ENCODE data around the gene PTPRD. TPM values are rescaled to one million over a fixed set of nuclear protein-coding genes. Genes with fewer than 3 reads are reported as not detected.
"Not testable (repeated sequence)": the region's sequence is repeated elsewhere in the genome, so short reads cannot be mapped to it uniquely, and the experiment has no call there.

The PTPRD gene
- total RNA-seq, 4 donors from 2014 or later, result 0.72 to 8.0 (median 3.0) TPM

GRCh38 chr9:9100070-9100469 is 1512.7 kb downstream of the PTPRD start:
- intact Hi-C loops (cut with DNase I; ENCODE audit: low total_unique reads), result no loop called here
- DNase-seq (ENCODE audit: low spot score in 2 of 2), result no peak
- TF ChIP-seq CTCF (IDR thresholded peaks at IDR 0.05), result no peak
- no peak for TF ChIP-seq POLR2A (IDR thresholded peaks at IDR 0.05)
- H3K4me3 ChIP-seq (ENCODE audit: low read depth, poor library complexity, severe bottlenecking), result no peak overlapping the region

GRCh38 chr9:9099646-9100045 is 1513.2 kb downstream of the PTPRD start:
- no peak overlapping the region for H3K4me3 ChIP-seq (ENCODE audit: low read depth, poor library complexity, severe bottlenecking)
- TF ChIP-seq CTCF (IDR thresholded peaks at IDR 0.05) (no peak), POLR2A (IDR thresholded peaks at IDR 0.05) (no peak)
- intact Hi-C loops (cut with DNase I; ENCODE audit: low total_unique reads), result no loop called here
- DNase-seq (ENCODE audit: low spot score in 2 of 2), result no peak
- 83% methylated on average over 3 of the region's 3 CpGs for WGBS, 2 donors

GRCh38 chr9:9097254-9097653 is 1515.5 kb downstream of the PTPRD start:
- intact Hi-C loops (cut with DNase I; ENCODE audit: low total_unique reads); DNase-seq (ENCODE audit: low spot score in 2 of 2); H3K4me3 ChIP-seq (ENCODE audit: low read depth, poor library complexity, severe bottlenecking): not testable (repeated sequence)
- 87 to 89% methylated on average over 6 of the region's 6 CpGs for WGBS, 2 donors

GRCh38 chr9:9091387-9091786 is 1521.4 kb downstream of the PTPRD start:
- H3K4me3 ChIP-seq (ENCODE audit: low read depth, poor library complexity, severe bottlenecking), result no peak overlapping the region
- intact Hi-C loops (cut with DNase I; ENCODE audit: low total_unique reads), result no loop called here
- DNase-seq (ENCODE audit: low spot score in 2 of 2), result no peak
- TF ChIP-seq CTCF (IDR thresholded peaks at IDR 0.05) (no peak), POLR2A (IDR thresholded peaks at IDR 0.05) (no peak)

- no peak overlapping the region for H3K4me3 ChIP-seq (ENCODE audit: low read depth, poor library complexity, severe bottlenecking)
- 60 to 62% methylated on average over 2 of the region's 2 CpGs for WGBS, 2 donors
- intact Hi-C loops (cut with DNase I; ENCODE audit: low total_unique reads), result no loop called here
- TF ChIP-seq CTCF (IDR thresholded peaks at IDR 0.05) (no peak), POLR2A (IDR thresholded peaks at IDR 0.05) (no peak)
- DNase-seq (ENCODE audit: low spot score in 2 of 2), result no peak
Measured at GRCh38 chr9:9079473-9079872, 1533.3 kb downstream of the PTPRD start.

GRCh38 chr9:9078301-9078700 is 1534.5 kb downstream of the PTPRD start:
- intact Hi-C loops (cut with DNase I; ENCODE audit: low total_unique reads), result no loop called here
- no peak overlapping the region for H3K4me3 ChIP-seq (ENCODE audit: low read depth, poor library complexity, severe bottlenecking)
- 71 to 79% methylated on average over 1 of the region's 1 CpG for WGBS, 2 donors
- no peak for TF ChIP-seq CTCF (IDR thresholded peaks at IDR 0.05)
- no peak for TF ChIP-seq POLR2A (IDR thresholded peaks at IDR 0.05)
- DNase-seq (ENCODE audit: low spot score in 2 of 2), result no peak
